Stomach (tissue), 4 donors: ENCODE measurements around the gene THYN1.

Source experiments
- POLR2A ChIP-seq, 4 donors: fragments of 450-650 bp; IDR thresholded peaks; one replicate each; pipeline ENCODE4 v1.6.1; 2016; ENCODE audit warnings: antibody characterized with exemption in 4 of 4, control low read depth in 2 of 4, mild to moderate bottlenecking in 1 of 4, moderate library complexity in 1 of 4
- POLR2AphosphoS5 ChIP-seq, 3 donors: sonication (generic); formaldehyde crosslinking; IDR thresholded peaks; one replicate each; pipeline ENCODE4 v1.6.1; 2016; ENCODE audit warnings: antibody characterized with exemption in 3 of 3
- TF ChIP-seq, protein P1 (sequence below), 7 experiments: fragments of 450-650 bp in 4 of 7; fragments of 200-600 bp in 3 of 7; sonication (generic) in 3 of 7; IDR thresholded peaks; one replicate each; pipeline ENCODE4 v1.5.1; 2016 to 2019; ENCODE audit warnings: antibody characterized with exemption in 7 of 7, control low read depth in 2 of 7, mild to moderate bottlenecking in 1 of 7

DNA sequence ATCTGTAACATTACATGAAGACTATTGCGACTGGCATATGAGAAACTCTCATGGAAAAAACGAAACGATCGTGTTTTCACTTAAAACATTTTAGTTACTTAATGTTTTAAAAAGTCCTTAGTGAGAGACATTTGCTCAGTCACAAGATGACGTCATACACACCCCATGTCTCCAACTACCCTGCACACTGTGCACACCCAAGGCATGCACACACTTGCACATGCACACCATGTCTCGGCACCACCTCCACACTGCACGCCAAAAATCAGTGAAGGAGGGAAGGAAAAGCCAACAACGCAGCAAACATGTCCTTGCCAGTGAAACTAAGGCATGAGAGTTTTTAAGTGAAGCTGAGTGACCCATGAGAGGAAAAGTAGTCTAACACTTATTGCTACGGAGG lies 47.4 kb downstream of the THYN1 start:
- TF ChIP-seq POLR2AphosphoS5 (IDR thresholded peaks at IDR 0.05), result no peak
- TF ChIP-seq POLR2A (IDR thresholded peaks at IDR 0.05), result no peak
- TF ChIP-seq, protein P1, sequence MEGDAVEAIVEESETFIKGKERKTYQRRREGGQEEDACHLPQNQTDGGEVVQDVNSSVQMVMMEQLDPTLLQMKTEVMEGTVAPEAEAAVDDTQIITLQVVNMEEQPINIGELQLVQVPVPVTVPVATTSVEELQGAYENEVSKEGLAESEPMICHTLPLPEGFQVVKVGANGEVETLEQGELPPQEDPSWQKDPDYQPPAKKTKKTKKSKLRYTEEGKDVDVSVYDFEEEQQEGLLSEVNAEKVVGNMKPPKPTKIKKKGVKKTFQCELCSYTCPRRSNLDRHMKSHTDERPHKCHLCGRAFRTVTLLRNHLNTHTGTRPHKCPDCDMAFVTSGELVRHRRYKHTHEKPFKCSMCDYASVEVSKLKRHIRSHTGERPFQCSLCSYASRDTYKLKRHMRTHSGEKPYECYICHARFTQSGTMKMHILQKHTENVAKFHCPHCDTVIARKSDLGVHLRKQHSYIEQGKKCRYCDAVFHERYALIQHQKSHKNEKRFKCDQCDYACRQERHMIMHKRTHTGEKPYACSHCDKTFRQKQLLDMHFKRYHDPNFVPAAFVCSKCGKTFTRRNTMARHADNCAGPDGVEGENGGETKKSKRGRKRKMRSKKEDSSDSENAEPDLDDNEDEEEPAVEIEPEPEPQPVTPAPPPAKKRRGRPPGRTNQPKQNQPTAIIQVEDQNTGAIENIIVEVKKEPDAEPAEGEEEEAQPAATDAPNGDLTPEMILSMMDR (IDR thresholded peaks at IDR 0.05), result no peak
